Uterus (tissue), 4 donors: ENCODE data around the gene CLEC3B. TPM values are rescaled to one million over a fixed set of nuclear protein-coding genes. Genes with fewer than 3 reads are reported as not detected.
"Not testable (repeated sequence)": the region's sequence is repeated elsewhere in the genome, so short reads cannot be mapped to it uniquely, and the experiment has no call there.

ENCODE experiments used
- DNase-seq, 2 donors: peaks; one replicate each; pipeline ENCODE4 v3.0.0-alpha.2; 2019 to 2020
- H3K27ac ChIP-seq, 2 donors: fragments of 200-600 bp; sonication (generic); 1 replicate in 1 of 2; 2 replicates in 1 of 2; pipeline ENCODE4 v1.5.1; 2016 to 2018
- H3K27me3 ChIP-seq, 2 donors: fragments of 200-600 bp; sonication (generic); one replicate each; pipeline ENCODE4 v1.5.1; 2018 to 2019; ENCODE audit warnings: control low read depth in 1 of 2
- H3K36me3 ChIP-seq, 2 donors: fragments of 200-600 bp; sonication (generic); one replicate each; pipeline ENCODE4 v1.5.1; 2019; ENCODE audit warnings: control low read depth in 1 of 2
- H3K4me1 ChIP-seq, 2 donors: fragments of 200-600 bp; sonication (generic); one replicate each; pipeline ENCODE4 v1.5.1; 2018 to 2019; ENCODE audit warnings: control low read depth in 1 of 2
- H3K4me3 ChIP-seq, 2 donors: fragments of 200-600 bp; sonication (generic); 1 replicate in 1 of 2; 2 replicates in 1 of 2; pipeline ENCODE4 v1.5.1; 2018 to 2019; ENCODE audit warnings: mild to moderate bottlenecking in 1 of 2
- H3K9me3 ChIP-seq, 2 donors: fragments of 200-600 bp; sonication (generic); one replicate each; pipeline ENCODE4 v1.5.1; 2019; ENCODE audit warnings: control low read depth in 1 of 2
- POLR2A ChIP-seq, 2 donors: fragments of 450-650 bp; IDR thresholded peaks; one replicate each; pipeline ENCODE4 v1.6.1; 2016; ENCODE audit warnings: antibody characterized with exemption in 2 of 2, mild to moderate bottlenecking in 1 of 2, moderate library complexity in 1 of 2
- intact Hi-C: fragments of 100-400 bp; cut with DNase I; formaldehyde crosslinking; loops from one replicate; pipeline ENCODE4 v1.15.1; 2023; ENCODE audit warnings: low total_unique reads
- total RNA-seq, 4 donors: library from RNA; depleted of rRNA in 3 of 4; stranded (reverse); fragments of >200 nt in 3 of 4; gene quantifications; one replicate each; pipeline versions ENCODE4 v1.1.0 to v1.2.4, GENCODE V29; 2014 to 2023
- TF ChIP-seq, protein P1 (sequence below), 4 experiments: fragments of 200-600 bp in 2 of 4; fragments of 450-650 bp in 2 of 4; sonication (generic) in 2 of 4; IDR thresholded peaks; one replicate each; pipeline ENCODE4 v1.5.1; 2016 to 2019; ENCODE audit warnings: antibody characterized with exemption in 4 of 4, mild to moderate bottlenecking in 2 of 4, moderate library complexity in 1 of 4
- donor health status: DM: yes; HTN: yes; CAD: no.

The CLEC3B gene
- total RNA-seq, 4 donors from 2014 or later = 35.0 to 248 (median 62.6) TPM

DNA sequence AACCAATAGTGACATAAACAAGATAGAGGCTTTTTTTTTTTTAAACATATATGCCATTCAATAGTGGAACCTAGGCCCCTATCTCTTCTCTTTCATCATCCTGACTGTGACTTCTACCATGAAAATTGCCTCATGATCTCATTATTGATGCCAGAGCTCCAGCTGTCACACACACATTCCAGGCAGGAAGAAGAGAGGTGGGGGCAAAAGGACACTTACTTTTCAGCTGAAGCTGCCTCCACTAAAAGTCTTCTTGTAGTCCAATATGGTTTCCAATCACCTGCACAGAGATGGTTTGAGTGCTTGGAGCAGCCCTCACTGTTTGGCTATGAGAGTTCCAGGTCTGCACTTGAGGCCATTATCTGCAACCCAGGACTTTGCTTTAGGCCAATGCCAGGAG is 45.0 kb downstream of the CLEC3B start:
- H3K27me3 ChIP-seq = no peaks in the 10 kb centered on the region
- no peak overlapping the region for H3K27ac ChIP-seq
- intact Hi-C loops = no loop called here
- DNase-seq = no peak
- TF ChIP-seq, protein P1, sequence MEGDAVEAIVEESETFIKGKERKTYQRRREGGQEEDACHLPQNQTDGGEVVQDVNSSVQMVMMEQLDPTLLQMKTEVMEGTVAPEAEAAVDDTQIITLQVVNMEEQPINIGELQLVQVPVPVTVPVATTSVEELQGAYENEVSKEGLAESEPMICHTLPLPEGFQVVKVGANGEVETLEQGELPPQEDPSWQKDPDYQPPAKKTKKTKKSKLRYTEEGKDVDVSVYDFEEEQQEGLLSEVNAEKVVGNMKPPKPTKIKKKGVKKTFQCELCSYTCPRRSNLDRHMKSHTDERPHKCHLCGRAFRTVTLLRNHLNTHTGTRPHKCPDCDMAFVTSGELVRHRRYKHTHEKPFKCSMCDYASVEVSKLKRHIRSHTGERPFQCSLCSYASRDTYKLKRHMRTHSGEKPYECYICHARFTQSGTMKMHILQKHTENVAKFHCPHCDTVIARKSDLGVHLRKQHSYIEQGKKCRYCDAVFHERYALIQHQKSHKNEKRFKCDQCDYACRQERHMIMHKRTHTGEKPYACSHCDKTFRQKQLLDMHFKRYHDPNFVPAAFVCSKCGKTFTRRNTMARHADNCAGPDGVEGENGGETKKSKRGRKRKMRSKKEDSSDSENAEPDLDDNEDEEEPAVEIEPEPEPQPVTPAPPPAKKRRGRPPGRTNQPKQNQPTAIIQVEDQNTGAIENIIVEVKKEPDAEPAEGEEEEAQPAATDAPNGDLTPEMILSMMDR (IDR thresholded peaks at IDR 0.05) = no peak
- no peak for TF ChIP-seq POLR2A (IDR thresholded peaks at IDR 0.05)
- H3K9me3 ChIP-seq = no peaks in the 10 kb centered on the region
- H3K4me3 ChIP-seq = no peak overlapping the region
- no peaks in the 10 kb centered on the region for H3K36me3 ChIP-seq
- no peaks in the 10 kb centered on the region for H3K4me1 ChIP-seq

DNA sequence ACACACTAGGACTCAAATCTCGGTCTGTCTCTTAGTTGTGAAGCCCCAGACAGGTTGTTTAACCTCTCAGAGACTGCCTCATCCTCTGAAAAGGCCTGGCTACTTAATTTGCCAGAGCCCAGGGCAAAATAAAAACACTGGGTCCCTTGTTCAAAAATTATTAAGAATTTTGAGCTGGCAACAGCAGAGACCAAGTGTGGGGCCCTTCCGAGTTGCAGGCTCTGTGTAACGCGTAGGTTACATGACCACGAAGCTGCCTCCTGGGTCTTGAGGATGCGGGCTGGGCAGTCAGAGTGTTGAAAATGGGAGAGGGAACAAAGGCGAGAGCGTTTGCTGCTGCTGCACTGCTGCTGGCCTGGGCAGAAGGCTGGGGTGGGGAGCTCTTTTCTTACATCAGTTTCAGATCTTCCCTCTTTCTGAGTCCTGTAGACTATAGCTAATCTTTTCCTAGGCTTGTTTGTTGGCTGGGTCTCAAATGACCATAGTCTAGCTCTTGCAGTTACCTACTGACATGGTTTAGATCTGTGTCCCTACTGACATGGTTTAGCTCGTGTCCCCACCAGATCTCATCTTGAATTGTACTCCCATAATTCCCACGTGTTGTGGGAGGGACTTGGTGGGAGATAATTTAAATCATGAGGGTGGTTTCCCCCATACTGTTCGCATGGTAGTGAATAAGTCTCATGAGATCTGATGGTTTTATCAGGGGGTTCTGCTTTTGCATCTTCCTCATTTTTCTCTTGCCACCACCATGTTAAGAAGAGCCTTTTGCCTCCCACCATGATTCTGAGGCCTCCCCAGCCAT is 49.9 kb downstream of the CLEC3B start:
- DNase-seq = no peak
- Histone ChIP-seq H3K4me3 (no peak overlapping the region), H3K27me3 (no peaks in the 10 kb centered on the region), H3K27ac (no peak overlapping the region), H3K4me1 (no peaks in the 10 kb centered on the region), H3K36me3 (no peaks in the 10 kb centered on the region), H3K9me3 (no peaks in the 10 kb centered on the region)
- intact Hi-C loops = no loop called here
- no peak for TF ChIP-seq POLR2A (IDR thresholded peaks at IDR 0.05)
- TF ChIP-seq, protein P1 (IDR thresholded peaks at IDR 0.05) = no peak

DNA sequence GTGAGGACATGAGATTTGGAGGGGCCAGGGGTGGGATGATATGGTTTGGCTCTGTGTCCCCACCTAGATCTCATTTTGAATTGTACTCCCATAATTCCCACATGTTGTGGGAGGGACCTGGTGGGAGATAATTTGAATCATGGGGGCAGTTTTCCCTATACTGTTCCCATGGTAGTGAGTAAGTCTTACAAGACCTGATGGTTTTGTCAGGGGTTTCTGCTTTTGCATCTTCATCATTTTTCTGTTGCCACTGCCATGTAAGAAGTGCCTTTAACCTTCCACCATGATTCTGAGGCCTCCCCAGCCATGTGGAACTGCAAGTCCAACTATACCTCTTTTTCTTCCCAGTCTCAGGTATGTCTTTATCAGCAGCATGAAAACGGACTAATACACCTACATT is 52.2 kb downstream of the CLEC3B start:
- H3K27me3 ChIP-seq, H3K9me3 ChIP-seq, H3K36me3 ChIP-seq, H3K4me3 ChIP-seq, H3K4me1 ChIP-seq, DNase-seq, intact Hi-C loops, H3K27ac ChIP-seq: not testable (repeated sequence)

DNA sequence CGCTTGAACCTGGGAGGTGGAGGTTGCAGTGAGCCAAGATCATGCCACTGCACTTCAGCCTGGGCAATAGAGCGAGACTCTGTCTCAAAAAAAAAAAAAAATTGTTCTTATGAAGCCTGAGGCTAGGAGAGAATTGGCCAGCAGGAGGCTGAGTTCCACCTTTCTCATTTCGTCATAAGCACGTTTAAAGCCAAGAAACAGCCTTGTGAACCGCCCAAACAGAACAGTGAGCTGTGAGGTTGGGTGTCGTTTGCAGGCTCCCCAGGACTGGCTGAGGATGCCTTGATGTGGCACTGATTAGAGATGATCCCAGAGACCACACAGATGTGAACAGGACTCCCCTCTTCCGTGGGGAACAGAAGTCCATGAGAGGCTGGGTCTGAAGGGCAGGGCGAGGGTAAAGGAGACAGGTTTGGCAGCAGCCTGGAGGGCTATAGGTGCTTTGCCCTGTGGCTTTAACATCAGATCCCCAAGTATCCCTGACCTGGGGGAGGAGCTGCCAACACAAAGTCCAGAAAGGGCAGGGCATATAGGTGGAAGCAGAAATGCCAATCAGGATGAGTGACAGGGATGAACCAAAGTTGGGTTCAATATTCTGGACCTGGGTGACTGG is 52.9 kb downstream of the CLEC3B start:
- Histone ChIP-seq H3K4me1 (no peaks in the 10 kb centered on the region), H3K27ac (no peak overlapping the region), H3K27me3 (no peaks in the 10 kb centered on the region), H3K4me3 (no peak overlapping the region), H3K36me3 (no peaks in the 10 kb centered on the region), H3K9me3 (no peaks in the 10 kb centered on the region)
- TF ChIP-seq POLR2A (IDR thresholded peaks at IDR 0.05) = no peak
- TF ChIP-seq, protein P1 (IDR thresholded peaks at IDR 0.05) = peak in 2 of 4 experiments; percentile 10 to 30
- intact Hi-C loops = no loop called here
- DNase-seq = no peak

DNA sequence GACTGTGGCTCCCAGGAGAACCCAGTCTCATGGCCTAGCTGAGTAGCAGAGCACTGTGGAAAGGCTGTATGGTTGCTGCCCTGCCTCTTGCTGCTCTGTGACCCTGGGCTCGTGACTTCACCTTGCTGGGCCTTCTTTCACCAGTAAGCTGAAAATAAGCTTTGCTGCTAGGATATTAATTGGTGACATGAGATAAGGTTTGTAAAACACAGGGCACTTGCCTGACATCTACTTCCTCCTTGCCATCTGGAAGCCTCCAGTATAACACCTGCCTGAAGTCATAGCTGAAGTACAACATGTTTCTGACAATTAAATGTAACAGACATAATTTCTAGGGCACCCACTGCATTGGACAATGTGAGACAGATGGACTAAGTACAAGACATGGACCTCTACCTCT is 53.6 kb downstream of the CLEC3B start:
- H3K36me3 ChIP-seq = no peaks in the 10 kb centered on the region
- TF ChIP-seq POLR2A (IDR thresholded peaks at IDR 0.05) = no peak
- TF ChIP-seq, protein P1 (IDR thresholded peaks at IDR 0.05) = no peak
- DNase-seq = no peak
- H3K27me3 ChIP-seq = no peaks in the 10 kb centered on the region
- no peaks in the 10 kb centered on the region for H3K9me3 ChIP-seq
- no peak overlapping the region for H3K4me3 ChIP-seq
- intact Hi-C loops = no loop called here
- no peaks in the 10 kb centered on the region for H3K4me1 ChIP-seq
- H3K27ac ChIP-seq = no peak overlapping the region
